Neural progenitor cell (in vitro differentiated cells): ENCODE results near the gene CEMIP2.

Experiments
- CTCF ChIP-seq: fragments of 200-600 bp; sonication (generic); IDR thresholded peaks from 2 replicates; pipeline ENCODE4 v1.5.1; 2017; ENCODE audit warnings: antibody characterized with exemption, mild to moderate bottlenecking
- EZH2 ChIP-seq: fragments of 200-600 bp; sonication (generic); IDR thresholded peaks from 2 replicates; pipeline ENCODE4 v1.6.1; 2017; ENCODE audit warnings: antibody characterized with exemption, mild to moderate bottlenecking, moderate library complexity

- TF ChIP-seq CTCF (no peak), EZH2 (no peak)
These were observed 99.6 kb downstream of the CEMIP2 start for GRCh38 chr9:71668717-71669116.
